Inflammatory macrophage treated with lipopolysaccharide for 1 hour (primary cell): ENCODE results near the gene WEE2.

ENCODE experiments used
- DNase-seq, 2 donors: peaks; one replicate each; pipeline ENCODE4 v3.0.0-alpha.2; 2020 to 2022

Gene WEE2

DNA sequence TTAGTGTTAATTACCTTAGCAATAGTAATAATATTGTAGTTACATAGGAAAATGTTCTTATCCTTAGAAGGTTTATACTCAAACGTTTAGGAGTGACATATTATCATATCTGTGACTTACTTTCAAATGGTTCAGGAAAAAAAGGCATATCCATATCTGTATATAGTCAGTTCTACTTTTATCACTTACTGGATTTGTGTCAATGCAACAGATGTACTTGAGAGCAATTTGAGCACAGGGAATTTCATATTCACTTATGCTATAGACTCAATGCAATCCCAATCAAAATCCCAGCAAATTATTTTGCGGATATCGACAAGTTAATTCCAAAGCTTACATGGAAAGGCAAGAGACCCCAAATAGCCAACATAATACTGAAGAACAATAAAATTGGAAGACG is 16.2 kb upstream of the WEE2 start:
- no peak for DNase-seq

DNA sequence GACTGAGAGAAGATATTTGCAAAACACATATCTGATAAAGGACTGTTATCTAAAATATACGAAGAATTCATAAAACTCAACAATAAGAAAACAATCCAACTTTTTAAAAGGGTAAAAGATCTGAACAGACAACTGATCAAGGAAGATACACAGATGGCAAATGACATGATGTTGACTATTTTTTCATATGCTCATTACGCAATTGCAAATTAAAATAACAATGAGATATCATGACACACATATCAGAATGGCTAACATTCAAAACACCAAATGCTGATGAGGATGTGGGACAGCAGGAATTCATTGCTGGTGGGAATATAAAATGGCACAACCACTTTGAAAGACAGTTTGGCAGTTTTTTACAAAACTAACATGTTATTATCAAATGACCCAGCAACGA is 15.1 kb upstream of the WEE2 start:
- DNase-seq, result no peak

DNA sequence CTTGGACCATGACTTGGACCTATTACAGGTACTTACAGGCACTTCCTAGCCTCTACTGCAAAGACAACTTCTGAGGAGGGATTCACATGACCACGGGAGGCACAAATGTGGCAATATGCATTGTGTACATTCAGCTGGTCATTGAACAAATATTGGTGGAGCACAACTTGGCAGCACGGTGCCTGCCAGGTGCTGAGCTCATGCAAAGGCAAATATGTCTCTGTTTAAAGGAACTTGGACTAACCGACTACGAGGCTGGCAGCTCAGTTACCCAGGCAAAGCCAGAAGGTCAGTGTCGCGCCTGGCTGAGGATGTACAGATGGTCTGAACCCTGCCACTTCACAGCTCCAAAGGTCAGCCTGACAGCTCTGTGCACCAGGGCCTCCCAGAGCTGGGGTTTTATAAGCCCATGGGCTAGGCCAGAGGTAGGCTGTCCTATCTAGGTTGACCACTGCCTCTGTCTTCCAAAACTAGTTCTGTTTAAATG is 12.3 kb upstream of the WEE2 start:
- DNase-seq, result no peak

DNA sequence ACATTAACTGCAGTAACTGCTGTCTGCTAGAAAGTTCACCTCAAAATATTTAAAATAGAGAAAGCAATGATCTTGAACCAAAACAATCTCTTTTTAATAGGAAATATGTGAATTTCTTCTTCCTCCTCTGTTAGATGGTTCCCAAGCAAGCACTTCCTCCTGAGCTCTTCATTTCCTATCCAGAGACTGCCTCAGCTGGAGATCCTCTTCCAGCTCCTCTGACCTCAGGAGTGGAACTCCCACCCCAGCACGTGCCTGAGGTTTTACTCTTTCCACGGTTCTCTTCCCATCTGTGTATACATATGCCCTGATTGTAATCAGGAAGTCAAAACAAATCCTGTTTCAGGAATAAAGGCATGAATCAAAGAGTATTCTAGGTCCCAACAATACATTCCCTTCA is 11.8 kb upstream of the WEE2 start:
- peak in 1 of 2 donors; percentile 27 for DNase-seq

DNA sequence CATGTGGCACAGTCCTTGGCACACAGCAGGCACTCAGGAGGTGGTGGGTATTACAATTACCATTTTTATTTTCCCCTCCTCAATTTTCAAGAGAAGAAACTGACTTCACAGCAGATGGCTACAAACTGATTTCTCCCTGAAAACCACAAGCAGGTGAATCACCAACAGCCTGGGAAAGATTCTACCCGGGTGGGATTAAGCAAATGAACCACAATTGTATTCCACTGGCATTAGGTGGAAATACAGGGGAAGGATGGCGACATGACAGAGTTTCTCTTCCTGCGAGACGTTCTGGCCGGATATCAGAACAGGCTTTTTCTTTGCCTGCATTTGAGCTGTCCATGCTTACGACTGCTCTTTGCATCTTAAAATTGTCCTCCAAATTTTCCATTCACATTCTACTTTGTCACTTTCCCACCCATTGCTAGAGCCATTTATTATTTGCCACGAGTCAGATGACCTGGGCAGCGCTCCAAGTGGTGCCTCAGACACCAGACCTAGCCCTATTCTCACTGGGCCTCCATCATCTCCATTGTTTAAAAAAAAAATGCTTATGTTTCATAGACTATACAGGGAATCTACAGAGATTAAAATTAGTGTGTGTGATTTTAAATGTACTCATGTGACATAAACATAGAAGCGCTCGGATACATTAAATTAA is 10.8 kb upstream of the WEE2 start:
- no peak for DNase-seq

DNA sequence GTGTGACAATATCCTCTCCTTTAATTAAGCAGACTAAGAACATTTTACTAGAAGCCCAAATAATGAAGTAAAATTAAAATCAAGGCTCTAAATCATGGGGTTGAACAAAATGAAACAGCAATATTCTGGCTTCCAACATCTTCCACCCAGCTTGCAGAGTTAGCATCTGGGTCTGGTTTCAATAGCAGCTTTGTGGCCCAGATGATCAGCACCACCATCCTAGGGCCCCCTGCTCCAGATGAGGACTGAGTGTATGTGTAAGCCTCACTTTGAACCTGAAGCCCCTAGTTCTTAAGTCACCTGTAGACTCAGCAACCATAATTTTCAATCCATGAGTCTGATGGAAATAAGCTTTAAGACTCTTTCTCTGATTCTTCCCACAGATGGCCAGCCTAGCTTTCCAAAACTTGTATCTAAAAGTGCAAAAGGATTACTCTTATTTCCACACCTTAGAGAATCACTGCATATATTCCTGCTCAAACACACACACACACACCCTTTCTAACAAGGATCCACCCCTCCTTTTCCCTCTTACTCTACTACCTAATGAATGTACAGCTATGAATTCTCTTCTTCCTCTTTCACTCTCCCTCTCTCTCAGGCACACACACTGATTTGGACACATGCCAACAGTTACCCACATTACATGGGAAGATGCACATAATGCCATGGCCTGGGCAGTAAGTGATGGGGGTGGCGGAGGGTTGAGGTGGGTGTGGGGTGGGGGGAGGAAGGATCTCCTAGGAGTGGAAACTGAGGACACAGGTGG is 9.7 kb upstream of the WEE2 start:
- peak in 1 of 2 donors; percentile 19 for DNase-seq

DNA sequence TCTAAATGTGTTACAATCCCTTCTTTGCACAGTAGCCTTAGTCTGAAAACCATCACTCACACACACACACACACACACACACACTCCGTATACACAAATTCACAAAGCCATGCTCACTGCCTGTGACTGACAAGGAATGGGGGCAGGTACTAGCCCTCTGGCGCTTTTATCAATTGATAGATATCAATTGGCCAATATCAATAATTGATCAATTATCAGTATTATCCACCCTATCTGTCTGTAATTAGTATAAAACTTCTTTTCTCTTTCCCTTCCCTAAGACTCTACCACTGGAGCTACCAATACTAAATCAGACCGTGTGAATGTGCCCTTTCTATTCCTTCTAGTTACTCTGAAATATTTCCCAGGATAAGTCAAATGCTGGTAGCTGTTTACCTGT is 8.3 kb upstream of the WEE2 start:
- no peak for DNase-seq

DNA sequence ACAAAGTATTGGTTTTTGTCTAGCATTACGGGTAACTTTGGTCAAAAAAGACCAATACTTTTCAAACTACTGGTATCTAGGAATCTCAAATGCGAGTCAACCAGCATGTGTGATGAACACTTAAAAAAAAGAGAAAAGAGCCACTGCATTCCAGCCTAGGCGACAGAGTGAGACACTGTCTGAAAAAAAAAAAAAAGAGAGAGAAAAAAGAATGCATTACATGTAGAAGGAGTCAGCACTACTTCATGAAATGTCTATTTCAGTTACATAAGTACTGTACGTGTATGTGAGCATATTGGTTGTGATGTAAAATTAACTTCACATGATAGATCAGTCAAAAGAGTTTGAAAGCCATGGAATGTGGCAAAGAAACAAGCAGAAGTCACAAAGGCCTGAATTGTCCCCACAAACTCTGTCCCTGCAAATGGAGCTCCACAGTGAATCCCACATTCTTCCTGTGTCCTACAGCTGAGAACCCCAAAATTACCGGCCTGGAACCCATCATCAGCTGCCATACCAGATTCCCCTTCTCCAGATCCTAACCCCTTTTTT is 7.8 kb upstream of the WEE2 start:
- DNase-seq, result no peak

DNA sequence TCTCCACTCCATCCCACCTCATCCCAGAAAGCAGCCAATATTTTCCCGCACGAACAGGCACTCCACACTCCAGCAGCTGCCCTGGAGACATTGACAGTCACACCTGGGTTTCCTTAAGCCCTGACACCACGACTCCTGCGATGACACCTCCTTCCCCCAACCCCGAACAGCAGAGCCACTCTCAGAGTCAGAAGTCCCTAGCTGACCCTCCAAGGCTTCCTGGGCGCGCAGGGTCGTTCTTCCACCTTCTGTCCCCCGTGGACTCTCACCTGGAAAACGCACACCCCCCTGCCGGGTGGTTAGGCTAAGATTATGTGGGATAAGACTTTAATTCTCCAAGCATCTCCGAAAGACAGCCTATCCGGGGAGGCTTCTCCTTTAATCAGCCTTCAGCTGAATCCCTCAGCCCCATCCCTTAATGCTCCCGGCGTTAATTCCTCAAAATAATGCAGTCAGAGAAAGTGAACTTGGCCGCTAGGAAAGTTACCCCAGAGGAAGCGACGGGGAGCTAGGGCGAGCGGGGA is 7.2 kb upstream of the WEE2 start:
- DNase-seq, result peak in 1 of 2 donors; percentile 25

DNA sequence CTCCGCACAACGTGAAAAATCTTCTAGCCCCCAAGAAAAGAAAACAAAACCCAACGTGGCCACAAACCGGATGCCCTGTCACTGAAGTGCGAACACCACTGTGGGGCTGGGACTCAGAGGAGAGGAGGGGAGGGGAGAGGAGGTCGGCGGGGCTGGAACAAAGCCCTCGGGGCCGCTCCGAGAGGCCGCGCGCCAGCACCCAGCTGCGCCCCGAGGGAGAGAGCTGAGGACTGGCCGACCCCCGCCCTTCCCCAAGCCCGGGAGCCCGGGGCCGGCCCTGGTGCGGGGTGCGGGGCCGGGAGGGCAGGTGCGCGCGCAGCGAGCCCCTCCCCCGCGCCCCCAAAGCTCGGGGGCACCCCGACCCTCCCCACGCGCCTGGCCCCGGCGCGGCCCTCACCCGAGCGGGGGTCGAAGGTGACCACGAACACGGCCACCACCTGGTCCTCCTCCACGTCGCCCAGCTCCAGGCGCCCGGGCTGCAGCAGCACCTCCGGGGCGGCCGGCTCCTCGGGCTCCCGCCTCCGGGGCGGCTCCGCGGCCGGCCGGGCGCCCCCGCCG is 6.6 kb upstream of the WEE2 start:
- DNase-seq, result no peak

DNA sequence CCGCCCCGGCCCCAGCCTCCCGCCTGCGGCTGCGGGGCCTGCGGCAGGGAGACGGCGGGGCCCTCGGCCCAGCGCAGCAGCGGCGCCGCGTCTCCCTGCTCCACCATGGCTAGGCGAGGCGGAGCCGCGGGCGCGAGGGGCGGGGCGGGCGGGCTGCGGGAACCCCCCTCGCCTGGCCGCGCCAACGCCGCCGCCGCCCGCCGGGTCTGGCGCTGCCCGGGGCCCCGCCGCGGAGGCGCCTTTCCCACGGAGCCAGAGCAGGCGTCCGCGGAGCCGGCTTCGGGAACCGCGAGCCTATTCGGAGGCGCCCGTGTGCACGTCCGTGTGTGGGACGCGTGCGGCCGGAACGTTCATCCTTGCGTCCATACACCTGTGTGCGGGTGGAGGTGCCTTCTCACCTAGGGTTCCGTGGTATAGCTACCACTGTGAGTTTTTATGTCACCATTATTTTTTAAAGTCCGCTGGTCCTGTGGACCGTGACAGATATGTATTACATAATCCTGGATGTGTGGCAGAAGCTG is 6.0 kb upstream of the WEE2 start, which contains the start of gene DENND11:
Gene DENND11, minus strand, starts transcription at position 120 of the 521 bp plus-strand sequence. Its CDS starts 13 bp downstream, at position 107.
- DNase-seq, result peak; percentile 45 to 58

DNA sequence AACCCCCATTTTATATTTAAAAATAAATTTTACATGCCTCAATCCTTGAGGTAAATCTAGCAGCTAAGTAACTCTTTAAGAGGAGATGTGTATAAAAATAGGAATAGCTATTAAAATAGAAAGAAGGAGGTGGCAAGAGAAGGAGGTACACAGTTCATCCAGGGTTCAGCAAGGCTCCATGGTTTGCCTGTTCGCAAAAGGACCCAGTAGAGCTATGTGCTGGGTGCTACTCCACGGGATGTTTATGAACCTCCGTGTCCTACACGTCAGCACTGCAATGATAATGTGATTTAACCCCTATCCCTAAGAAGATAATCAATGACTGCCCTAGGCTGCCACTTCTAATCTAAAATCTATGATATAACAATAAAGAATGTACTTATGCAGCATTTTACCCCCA is 5.3 kb upstream of the WEE2 start:
- DNase-seq, result no peak

DNA sequence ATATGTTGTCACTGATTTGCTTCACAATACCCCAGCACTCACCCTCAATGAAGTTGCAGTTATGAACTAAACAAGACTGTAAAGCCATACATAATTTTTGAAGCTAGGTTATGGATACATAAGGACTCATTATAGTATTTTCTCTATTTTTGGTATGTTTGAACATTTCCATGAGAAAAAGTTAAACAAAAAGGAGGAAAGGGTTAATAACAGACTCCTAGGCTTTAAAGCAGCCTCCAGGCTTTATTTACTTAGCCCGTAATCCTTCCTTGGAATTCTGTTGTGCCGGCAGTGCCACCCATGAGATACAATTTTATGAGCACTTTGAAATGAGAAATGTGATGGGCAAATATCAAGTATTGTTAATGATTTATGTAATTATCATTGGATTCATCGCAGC is 4.0 kb upstream of the WEE2 start:
- no peak for DNase-seq

DNA sequence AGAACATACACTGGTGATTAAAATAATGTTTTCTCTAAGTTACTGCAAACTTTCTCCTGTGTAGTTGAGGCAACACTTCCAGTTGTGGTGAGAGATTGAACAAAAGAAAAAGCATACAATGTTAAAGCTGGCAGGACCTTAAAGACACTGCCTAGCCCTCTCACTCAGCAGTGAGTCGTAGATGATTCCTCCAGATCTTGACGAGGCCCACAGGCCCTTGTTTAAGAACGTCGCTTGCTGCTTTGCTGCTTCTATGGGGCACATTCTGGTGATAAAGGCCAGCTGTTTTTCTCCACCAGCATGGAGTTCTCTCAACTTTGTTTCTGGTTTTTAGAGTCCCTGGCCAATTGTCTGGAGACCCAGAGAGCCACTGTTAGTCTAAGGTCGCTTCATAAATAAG is 3.4 kb upstream of the WEE2 start:
- DNase-seq, result no peak

DNA sequence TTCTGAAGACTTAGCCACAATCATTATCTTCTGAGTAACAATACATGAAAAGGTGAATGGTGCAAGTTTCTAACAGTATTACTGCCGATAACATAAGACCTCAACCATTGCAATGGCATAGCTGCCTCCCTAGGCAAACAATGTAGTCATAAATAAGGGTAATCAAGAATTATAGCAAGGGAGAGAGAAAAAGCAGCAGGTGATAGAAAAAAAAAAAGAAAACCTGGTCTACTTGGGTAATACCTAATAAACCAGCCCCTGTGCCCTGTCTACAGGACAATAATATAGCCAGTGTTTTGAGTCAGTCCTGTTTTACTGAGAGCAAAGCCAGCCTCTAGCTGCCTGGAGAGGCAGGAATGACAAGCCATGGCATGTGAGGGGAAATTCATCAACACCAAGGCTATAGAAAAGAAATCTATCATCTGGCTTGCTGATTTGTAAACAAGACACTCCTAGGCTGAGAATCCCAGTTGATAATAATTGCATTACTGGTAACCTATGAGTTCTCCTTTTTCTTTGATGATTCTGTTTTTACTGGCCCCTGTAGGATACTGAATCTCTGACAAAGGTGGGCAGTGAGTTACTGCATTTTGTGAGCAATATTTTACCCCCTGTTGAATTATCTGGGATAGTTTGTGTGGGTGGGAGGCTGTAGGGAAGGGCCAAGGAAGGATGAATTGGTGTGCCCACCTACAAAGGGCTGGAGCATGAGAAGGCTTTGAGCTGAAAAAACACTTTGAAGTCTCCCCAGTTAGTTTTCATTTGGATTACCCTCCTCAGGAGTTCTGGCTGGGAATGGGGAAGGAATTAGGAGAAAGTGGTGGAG is 1.7 kb upstream of the WEE2 start:
- DNase-seq, result no peak

DNA sequence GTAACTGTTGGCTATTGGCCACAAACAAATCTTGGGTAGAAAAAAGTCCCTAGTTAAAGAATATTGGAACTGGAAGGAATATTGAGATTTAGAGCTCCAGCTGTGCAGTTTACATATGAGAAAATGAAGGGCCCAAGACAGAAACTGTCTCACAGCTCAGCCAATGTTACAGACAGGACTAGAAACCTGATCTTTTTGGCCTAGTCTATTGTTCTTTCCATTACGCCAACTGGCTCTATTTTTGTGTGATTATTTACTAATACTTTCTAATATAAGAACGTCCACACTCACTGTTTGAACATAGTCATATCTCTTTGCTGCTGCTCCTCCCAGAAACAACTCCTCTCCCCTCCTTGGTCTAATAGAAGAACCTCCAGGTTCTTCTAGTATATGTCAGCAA is 1.2 kb downstream of the WEE2 start:
- DNase-seq, result no peak

DNA sequence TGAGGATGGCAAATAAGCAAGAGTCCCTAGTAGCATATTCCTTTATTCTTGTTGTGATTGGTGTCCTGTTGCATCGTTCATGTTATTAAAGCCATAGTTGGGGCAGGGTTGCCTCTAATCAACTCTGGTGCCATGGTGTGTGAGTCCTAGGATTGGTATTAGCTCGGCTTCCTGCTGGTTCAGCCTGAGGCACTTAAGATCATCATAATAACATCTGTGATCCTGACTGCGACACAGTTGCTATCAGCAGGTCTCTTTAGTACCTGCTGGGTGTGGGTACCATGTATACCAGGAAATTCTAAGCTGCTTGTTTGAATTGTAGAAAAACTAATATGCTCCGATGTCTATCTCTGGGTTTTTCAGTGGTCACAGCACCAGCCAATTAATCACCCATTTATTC is 1.6 kb downstream of the WEE2 start:
- DNase-seq, result no peak

DNA sequence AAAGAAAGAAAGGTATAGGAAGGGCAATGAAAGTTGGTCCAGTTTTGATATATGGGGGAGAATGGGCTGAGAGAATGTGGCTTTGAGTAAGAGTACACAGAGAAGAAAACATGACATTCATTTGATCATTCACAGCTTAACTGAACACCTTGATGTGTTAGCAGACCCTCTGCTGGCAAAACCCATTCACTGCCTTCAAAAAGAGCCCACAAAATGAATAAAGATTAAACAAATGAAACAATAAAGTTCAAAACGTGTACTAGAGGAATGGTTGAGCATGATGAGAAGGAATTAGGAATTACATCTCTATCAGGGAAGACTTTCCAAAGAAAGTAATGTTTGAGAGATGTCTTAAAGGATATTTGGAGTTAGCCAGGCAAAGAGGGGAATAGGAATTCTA is 2.1 kb downstream of the WEE2 start:
- no peak for DNase-seq

DNA sequence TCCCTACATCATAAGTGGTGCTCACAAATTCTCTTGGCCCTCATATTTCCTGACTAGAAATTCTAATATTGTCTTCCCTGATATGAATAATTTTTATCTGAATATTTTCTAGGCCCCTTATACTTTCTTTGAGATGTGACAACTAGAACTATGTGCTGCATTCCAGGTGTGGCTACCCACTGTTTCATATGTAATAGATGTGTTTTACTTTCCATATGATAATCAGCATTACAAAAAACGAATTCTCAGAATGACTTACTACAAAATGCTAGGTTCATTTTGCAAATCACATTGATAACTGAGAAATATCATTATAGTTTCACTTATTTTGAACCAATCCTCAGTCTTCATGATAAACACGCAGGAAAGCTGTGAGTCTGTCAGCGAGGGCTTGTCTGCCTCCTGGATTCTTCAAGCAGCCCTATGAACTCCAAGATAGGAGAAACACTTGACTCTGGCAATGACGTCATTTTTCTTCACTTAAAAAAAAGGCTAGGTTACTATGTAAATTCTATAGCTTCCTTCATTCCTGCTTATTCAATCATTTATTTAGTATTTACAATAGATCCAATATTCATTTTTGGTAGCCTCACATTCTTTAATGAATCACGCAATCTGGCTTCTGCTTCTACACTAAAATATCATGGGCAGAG is 4.6 kb downstream of the WEE2 start:
- DNase-seq, result no peak

DNA sequence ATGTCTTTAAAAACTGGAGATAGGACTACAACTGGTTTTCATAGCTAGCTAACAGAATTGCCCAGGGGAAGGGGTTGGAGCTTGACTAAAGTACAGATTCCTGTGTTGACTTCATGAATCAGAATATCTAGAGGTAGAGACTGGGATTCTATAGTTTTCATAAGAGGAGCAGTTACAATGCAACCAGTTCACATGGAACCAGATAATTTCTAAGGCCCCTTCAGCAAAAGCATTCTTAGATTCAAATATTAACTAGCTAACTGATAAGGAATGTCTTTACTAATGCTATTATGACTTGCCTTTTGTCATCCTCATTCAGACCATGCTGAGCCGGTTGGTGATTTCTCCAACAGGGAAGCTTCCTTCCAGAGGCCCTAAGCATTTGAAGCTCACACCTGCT is 5.7 kb downstream of the WEE2 start:
- DNase-seq, result no peak

DNA sequence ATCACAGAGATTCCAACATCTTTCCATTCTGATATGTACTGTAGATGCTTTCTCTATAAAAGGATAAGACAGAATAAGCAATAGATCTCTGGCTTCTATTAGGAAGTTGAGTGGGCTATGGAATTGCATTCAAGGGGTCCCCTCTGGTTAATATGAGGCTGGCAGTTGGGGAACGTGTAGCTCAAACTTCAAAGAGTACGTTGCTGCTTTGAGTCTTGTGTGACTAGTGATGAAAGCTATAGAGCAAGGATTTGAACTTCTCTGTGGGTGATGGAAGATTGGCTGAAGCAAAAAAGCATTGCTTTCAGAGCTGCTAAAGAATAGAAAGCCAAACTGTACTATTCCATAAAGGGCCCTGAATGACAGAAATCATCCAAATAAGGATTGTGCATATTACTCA is 6.4 kb downstream of the WEE2 start:
- no peak for DNase-seq

DNA sequence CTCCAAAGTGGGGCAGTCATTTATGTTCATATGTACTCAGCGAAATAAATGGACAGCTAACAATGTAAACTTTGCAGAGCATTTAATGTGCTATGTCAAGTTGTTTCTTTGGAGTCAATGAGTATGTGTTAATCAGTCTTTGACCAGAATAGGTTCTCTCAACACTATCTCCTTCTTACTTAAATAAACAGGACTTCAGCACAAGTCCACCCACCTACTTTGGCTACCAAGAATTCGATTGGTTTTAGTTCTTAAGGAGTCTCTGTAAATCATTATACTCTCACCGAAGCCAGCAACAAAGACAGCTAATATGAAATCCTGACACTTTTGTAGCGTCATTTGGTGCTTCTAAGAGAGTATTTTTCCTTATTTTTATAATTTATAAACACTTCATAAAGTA is 6.9 kb downstream of the WEE2 start:
- DNase-seq, result no peak
